GM21390 (cell line): ENCODE data around the gene TPP1.

Experiments
- ATAC-seq: cut with Tn5 transposase; IDR thresholded peaks from one replicate; pipeline ENCODE4 v1.9.1; 2021; ENCODE audit not compliant: unreplicated experiment

The TPP1 gene

DNA sequence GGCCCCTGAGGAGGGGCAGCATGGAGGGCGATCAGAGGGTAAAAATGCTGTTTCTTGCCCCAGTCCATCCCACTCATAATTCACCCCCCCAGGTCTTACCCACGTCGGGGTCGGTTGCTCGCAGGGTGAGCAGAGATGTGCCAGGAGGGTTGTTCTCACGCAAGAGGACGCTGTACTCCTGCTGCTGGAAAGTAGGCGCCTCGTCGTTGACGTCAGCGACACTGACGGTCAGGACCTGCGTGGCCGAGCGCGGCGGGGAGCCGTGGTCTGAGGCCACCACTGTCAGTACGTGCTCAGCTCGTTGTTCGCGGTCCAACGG is 10.3 kb upstream of the TPP1 start:
- ATAC-seq: no peak

DNA sequence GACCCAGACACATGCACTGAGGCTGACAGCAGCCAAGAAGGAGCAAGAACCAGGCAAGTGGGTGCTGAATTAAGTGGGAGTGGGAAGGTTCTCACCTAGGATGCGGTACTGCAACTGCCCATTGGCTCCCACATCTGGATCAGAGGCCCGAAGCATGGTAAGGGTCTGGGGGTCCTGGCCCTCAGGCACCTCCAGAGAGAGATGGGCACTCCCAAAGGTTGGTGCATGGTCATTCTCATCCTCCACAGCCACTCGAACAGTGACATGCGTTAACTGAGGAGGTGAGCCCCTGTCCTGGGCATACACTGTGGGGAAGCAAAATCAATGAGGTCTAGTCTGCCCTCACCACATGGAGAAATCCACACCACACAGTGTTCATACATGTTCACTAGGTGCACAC is 9.3 kb upstream of the TPP1 start:
- ATAC-seq: no peak

DNA sequence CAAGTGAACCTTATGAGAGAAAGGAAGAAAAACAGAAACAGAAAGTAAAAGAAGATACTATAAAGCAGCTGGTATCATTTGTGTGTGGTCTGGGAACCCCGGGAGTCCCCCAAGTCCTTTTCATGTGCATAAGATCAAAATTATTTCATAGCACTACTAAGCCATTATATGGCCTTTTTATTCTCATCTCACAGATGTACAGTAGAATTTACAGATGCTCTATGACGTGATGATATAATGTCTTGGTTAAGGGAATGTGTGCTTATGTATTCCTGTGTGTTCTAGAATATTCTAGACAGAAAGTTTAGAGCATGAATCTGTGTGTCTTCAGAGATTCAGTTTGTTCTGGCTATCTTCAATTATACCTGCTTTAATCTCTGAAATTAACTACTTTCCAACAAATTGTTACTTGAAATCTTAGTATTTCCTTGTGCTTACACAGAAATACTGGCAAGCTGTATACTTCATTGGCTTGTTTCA is 8.6 kb upstream of the TPP1 start:
- ATAC-seq: peak; percentile 74

DNA sequence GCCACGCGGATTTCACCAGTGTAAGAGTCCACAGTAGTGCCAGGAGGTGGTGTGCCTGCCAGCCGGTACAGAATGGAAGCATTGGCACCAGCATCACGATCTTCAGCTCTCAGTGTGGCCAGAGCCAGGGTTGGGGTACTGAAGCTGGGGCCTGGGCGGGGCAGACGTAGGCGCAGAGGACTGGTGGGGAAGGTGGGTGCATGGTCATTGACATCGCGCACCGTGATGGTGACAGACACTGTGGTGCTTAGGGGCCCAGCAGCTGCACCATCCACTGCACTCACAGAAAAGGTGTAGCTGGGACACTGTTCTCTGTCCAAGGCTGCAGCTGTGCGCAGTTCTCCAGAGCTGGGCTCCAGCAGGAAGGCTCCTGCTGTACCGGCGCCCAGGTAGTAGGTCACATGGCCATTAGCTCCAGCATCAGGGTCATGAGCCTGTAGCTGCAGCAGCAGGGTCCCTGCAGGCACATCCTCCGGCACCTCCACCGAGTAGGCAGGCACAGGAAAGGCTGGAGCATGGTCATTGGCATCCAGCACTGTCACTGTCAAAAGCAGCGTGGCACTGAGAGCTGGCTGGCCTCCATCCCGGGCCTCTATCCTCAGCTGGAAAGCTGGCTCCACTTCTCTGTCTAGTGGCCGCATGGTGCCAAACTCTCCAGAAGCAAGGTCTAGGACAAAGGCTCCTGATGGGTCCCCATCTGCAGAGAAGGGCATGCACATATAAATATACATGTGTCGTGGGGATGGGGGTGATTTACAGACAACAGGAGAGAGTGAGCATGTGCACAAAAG is 7.9 kb upstream of the TPP1 start:
- peak; percentile 2 for ATAC-seq

DNA sequence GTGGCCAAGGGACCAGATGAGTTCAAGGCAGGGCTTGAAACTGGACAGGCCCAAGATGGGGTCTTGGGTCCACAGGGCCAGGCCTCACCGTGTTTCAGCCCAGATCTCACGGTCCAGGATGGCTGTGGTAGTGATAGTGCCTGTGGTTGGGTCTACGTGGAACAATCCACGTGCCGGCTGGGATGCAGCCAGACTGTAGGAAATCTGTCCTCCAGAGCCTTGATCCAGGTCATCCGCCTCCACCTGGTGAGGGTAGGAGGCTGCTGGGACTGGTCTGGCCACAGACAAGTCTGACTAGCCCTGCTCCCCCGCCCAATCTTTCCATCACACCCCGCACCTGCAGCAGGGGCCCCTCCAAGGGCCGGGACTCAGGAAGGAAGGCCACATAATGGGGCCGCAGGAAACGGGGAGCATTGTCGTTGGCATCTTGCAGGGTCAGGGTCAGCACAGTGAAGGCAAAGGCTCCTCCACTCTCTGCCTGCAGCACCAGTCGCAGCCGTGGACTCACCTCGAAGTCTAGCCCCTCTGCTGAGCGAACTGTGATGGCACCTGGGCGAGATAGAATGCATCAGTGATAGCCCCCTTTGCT is 6.7 kb upstream of the TPP1 start:
- ATAC-seq: no peak

DNA sequence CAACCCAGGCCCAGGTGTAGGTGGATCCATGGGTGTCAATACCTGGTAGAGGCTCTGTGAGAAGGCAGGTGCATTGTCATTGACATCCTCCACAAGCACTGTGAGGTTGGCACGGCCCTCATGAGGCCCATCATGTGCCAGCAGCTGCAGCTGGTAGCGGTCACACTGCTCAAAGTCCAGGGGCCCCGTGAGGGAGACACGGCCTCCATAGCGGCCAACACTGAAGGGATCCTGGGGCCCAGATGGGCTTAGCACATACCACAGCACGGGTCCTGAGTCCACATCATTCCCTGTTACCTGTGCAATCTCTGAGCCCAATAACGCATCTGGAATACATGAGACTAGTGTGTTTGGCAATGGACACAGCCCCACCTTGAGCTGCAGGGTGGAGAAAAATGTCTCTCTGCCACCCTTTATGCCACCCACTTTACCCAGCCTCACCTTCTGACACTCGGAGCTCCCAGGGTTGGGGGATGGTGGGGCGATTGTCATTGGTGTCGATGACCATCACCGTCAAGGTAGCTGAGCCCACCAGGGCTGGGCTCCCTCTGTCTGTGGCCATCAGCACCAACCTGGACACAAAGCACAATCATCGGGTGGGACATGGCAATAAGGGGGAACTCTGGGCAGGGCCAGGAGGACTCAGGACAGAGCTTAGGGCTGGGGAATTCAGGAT is 6.1 kb upstream of the TPP1 start:
- no peak for ATAC-seq

DNA sequence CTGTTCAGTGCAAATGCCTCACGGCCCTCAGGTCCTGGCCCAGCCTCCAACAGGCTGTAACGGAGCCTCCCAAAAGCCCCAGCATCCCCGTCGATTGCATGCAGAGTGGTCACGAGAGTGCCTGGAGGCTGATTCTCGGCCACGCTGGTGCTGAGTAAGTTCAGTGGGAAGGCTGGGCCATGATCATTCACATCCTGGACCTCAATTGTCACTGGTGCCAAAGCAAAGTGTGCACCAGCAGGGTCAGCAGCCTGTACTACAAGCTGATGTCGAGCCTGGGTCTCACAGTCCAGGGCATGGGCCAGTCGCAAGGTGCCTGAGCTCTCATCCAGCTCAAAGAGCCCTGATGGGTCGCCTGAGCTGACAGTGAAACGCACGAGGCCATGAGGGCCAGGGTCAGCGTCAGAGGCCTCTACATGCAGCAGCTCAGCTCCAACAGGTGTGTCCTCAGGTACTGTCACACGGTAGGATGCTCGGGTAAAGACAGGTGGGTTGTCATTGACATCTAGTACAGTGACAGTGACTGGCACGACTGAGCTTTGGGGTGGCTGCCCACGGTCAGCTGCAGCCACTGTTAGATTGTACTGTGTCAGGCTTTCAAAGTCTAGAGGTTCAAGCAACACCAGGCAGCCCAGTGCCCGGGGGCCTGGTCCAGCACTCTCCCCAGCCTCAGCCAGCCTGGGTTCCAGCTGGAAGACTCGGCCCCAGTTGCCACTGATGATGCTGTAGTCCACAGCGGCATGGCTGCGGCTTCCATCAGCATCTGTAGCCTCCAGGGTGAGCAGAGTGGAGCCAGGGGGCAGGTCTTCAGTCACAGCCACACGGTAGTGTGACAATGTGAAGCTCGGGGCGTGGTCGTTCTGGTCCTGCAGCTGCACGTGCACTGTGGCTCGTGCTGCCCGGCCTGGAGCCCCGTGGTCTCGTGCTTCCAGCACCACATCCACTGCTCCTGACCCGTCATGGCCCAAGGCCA is 4.5 kb upstream of the TPP1 start:
- ATAC-seq: no peak

DNA sequence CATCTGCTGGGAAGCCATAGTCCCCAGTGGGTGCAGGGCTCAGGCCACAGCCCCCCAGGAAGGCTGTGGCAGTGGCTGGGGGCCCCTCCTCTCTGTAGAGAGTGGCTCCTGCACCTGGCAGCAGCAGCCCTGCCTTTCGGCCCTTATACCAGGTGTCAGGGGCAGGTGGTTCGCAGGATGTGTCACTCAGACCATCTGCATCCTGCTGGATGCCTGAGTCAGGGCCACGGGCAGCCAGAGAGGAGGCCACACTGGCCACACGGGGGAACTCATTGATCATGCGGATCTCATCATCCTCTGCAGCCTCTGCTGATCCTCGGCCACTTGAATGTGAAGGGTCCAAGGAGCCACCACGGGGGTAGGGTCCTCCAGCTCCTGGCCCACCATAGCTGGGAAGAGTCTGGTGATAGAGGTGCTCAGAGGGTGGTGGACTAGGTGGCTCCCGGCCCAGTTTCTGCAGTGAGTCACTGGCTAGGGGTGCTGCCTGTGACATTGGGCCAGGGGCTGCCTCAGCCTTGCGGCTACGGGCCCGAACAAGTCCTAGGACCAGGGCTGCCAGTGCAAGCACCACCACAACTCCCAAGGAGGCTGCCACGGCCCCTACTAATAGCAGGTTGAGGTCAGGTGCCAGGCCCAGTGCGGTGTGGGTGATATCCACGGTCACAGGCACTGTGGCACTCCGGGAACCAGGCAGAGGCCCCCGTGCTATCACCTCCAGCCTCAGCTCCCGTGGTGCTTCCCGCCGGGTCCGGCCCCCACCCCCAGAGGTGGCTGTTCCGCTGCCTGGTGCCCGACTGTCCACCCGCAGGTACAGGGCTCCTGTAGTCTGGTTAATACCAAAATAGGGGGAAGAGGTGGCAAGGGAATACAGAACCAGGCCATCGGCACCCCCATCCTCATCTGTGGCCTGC is 3.3 kb upstream of the TPP1 start:
- no peak for ATAC-seq

DNA sequence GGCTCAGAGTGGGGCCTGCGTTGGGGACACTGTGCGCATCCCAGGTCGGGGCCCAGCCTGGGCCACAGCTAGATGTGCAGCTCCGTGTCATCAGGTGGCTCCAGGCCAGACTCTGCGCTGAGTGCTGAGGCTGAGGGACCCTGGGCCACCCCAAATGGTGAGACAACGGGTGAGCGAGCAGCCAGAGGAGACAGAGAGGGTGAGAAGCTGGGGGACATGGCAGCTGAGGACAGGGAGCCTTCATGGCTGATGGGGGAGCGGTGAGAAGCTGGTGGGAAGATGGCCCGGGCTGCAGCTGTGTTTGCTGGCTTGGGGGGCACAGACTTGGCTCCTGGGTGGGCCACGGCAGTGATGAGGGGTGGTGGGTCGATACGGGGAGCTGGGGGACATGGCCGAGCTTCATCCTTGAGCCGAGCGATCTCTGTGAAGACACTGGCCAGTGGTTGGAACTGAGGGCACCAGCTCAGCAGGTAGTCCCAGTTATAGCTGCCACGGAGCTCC is 2.5 kb upstream of the TPP1 start:
- no peak for ATAC-seq

DNA sequence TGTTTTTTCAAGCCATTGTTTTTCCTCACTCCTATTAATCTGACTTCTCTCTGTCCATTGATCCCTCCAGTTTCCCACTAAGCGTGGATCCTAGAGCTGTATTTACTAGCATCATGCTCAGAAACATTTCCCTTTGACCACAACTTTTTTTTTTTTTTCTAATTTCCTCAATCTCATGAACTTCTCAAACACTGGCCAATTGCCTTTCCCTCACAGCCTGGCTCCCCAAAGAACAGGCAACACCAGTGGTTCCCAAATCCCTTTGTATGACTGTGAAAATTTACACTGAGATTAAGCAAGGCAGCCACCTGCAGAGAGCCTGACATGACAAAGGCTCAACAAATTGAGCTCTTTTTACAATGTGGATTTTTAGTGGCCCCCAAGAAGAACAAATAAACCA is 1.4 kb upstream of the TPP1 start:
- ATAC-seq: no peak

DNA sequence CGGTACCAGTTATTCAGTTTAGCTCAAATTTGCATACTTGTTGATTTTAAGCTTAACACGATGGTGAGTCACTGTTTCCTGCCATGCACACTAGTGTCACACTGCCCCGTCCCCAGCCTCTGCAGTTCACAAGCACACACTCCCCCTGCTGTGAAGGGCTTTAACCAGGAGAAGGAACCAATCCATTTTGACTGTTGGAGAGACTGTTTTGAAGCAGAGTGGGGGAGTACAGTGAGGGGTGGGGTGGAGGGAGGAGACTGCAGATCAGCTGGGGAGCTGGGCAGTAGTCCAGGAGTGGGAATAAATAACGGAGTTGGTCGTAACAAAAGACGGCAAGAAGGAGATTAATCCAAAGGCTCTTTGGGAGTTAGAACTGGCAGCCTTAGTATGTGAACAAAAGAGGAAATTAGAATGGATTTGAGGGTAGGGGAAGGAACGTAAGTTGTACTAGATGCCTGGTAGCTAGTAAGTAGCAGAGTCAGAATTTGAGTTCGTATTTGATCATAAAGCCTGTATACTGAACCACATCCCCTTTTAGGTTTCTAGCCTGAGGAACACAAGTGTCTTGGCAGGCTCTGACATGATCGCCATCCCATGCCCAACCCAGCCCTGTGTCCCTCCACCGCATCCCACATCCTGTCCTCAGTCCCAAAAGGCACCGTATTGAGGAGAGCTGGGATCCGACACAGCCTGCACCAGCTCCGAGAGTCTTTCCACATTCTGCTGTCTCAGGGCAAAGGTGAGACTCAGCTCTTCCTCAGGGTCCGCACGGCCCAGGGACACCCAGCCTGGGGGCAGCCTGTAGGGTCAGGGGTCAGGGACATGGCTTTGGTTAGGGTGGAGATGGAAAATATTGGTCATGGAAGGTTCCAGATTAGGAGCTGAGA is 862 bp downstream of the TPP1 start:
- no peak for ATAC-seq

DNA sequence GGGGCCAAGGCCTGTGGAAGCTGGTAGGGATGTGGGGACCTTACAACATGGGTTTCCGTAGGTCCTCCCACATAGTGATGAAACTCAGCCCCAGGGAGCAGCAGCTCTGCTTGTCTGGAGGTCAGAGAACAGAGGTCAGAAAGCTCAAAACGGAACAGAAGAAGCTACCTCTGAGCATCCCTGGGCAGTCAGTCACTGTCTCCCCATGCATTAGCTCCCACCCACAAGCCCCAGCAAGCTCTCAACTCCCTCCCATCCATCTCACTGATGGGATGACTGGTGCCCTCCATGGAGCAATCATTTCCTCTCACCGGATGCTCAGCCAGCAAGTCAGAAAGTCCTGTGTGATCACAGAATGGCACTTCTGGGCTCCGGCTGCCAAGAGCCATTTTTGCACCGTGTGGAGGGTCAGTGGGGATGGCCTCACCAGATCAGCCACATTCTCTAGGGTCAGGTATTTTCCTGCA is 1.9 kb downstream of the TPP1 start:
- ATAC-seq: no peak

DNA sequence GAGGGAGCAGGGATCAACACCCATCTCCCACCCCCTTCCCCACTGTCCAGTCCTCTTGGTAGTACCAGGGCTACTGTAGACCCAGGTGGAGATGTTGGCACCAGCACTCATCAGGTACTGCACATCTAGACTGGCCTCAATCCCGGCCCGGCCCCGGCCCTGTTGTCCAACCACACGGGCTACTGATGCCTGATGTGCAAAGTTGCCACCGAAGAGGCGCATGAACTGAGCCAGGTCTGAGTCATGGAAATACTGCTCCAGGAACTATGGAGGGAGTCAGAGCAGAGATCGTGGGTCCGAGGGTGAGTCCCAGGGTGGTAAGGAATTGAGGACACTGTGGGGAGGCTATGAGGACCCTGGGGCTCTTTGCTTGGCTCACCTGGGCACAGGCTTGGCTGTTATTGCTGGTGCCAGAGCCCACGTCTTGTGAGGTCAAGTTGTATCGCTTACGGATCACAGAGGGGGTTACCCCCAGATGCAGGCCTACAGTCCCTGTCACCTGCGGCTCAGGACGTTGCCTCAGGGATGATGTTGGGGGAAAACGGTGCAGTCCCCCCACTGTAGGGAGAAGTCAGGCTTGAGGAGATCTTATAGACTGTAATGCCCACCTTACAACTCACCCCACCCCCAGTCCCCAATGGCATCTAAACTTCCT is 2.5 kb downstream of the TPP1 start:
- ATAC-seq: no peak

DNA sequence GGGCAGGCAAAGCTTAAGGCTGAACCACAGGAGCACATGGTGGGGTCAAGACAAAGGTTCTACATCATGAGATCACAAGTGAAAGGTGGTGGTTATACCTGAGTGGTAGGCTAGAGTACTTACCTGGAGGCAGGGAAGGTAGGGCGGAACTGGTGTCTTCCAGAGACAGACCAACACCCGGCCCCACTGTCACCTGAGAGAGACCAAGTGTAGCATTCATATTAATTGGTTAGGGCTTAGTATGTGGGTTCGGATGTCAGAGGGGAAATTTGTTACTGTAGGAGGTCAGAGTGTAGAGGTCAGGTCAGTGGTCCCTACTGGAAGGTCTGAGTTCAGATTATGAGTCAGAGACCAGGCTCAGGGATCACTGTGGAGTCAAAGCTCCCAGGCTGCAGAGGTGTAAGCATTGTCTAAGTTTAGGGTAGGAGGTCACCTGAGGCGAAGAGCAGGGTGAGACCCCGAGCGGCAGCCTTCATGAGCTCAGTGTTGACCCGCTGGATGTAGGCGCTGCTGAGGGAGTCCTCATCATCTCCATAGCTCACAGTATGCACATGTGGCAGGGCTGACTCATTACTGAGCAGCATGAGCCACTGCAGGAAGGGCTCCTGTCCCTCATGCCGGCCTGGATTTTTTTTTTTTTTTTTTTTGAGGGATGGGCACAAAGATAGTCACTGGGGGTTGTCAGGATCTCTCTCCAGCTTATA is 3.2 kb downstream of the TPP1 start:
- ATAC-seq: no peak

DNA sequence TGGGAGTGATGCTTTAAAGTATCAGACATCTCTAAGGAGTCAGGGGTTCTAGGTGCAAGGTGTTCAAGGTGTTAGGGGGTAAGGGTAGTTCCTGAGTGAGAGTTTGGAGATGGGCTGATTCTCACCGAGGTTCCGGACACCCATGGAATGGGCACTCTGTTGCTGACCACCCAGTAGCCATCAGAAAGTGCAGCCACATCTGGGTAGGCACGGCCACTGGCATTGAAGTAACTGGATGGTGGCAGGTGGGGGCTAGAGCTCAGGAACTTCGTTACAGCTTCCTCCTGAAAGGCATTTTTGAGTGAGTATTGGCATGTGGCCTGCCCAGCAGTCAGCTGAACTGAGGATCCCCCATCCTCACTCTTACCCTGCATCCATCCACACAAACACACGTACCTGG is 4.2 kb downstream of the TPP1 start:
- no peak for ATAC-seq

DNA sequence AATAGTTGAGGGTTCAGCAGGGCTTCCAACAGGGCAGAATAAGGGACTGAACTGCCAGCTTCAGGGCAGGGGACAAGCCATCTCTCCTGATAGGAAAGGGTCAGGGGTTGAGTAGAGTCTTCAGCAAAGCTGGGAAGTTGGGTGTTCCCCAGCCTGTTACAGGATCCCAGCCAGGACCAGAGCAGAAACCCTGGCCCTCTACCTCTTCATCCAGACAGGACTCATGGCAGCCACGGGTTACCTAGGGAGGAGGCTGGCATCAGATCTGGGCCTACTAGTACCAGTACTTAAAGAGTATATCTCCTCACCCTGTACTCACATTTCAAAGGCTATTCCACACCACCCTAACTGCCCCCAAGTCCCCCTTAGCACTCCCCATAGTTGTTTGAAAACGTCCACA is 4.8 kb downstream of the TPP1 start:
- ATAC-seq: no peak

DNA sequence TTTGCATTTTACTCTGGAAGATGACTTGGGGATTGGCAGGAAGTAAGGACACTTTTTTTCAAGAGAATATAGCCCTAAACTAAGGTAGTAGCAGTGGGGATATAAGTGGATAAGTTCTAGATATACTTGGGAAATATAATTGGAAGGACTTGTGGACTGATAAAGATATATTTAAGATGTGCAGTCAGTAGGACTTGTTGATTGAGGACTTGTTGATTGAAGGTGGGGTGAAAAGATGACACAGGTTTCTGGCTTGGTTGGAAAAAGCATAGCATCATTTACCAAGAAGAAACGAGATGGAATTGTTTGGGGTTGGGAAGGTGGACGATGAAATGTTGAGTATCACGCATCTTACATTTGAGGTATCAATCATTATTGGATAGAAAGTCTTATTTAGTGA is 5.7 kb downstream of the TPP1 start:
- ATAC-seq: no peak
